ENCODE measurements around the gene ESR1.
A peak's percentile ranks its signal among the peaks of the same experiment; 100 is the strongest.

Gene ESR1

GRCh38 chr6:151783692-151784091, 23.8 kb upstream of the ESR1 start:
- H3K36me3 ChIP-seq (ENCODE audit: insufficient read depth, low read length): no peaks in the 10 kb centered on the region
- no peak overlapping the region for H3K27ac ChIP-seq (ENCODE audit: low read depth, low read length)
- no peak overlapping the region for H2AFZ ChIP-seq (ENCODE audit: low read length, unreplicated experiment)
- peaks cover 6% of the 10 kb centered on the region for H3K4me1 ChIP-seq (ENCODE audit: control insufficient read depth, insufficient read depth, low read length, unreplicated experiment)
- no peaks in the 10 kb centered on the region for H3K79me2 ChIP-seq (ENCODE audit: control insufficient read depth, insufficient read depth, low read length, unreplicated experiment)
- H3K4me3 ChIP-seq (ENCODE audit: low read depth, low read length): no peak overlapping the region
- H3K27me3 ChIP-seq (ENCODE audit: insufficient read depth, low read length): no peaks in the 10 kb centered on the region

GRCh38 chr6:151784441-151785214, 22.9 kb upstream of the ESR1 start:
- H2AFZ ChIP-seq (ENCODE audit: low read length, unreplicated experiment): no peak overlapping the region
- H3K27ac ChIP-seq (ENCODE audit: low read depth, low read length): no peak overlapping the region
- H3K27me3 ChIP-seq (ENCODE audit: insufficient read depth, low read length): no peaks in the 10 kb centered on the region
- H3K79me2 ChIP-seq (ENCODE audit: control insufficient read depth, insufficient read depth, low read length, unreplicated experiment): no peaks in the 10 kb centered on the region
- no peaks in the 10 kb centered on the region for H3K36me3 ChIP-seq (ENCODE audit: insufficient read depth, low read length)
- H3K4me3 ChIP-seq (ENCODE audit: low read depth, low read length): no peak overlapping the region
- peaks cover 6% of the 10 kb centered on the region for H3K4me1 ChIP-seq (ENCODE audit: control insufficient read depth, insufficient read depth, low read length, unreplicated experiment)

GRCh38 chr6:151796842-151797530, 10.5 kb upstream of the ESR1 start:
- Histone ChIP-seq H3K27ac (ENCODE audit: low read depth, low read length) (no peak overlapping the region), H3K4me3 (ENCODE audit: low read depth, low read length) (no peak overlapping the region), H3K27me3 (ENCODE audit: insufficient read depth, low read length) (no peaks in the 10 kb centered on the region), H3K79me2 (ENCODE audit: control insufficient read depth, insufficient read depth, low read length, unreplicated experiment) (no peaks in the 10 kb centered on the region), H2AFZ (ENCODE audit: low read length, unreplicated experiment) (no peak overlapping the region), H3K36me3 (ENCODE audit: insufficient read depth, low read length) (no peaks in the 10 kb centered on the region), H3K4me1 (ENCODE audit: control insufficient read depth, insufficient read depth, low read length, unreplicated experiment) (no peaks in the 10 kb centered on the region)

DNA sequence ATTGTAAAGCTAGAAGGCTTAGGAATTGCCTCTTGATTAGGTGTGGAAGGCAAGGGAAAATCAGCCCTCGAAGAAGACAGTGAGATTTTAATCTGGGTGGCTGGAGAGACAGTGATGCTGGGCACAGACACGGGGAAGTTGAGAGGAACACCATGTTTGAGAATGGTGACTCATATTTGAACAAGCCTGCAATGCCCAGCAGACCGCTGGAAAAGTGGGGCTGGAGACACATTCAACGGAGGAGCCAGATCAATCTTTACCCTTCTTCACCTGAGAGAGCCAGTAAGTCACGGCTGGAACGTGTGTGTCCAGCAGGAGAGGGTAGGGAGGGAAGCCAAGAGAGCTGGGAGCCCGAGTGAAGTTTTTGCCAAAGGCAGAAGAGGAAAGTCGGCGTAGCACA, 3.7 kb upstream of the ESR1 start:
- Histone ChIP-seq H3K4me1 (ENCODE audit: control insufficient read depth, insufficient read depth, low read length, unreplicated experiment) (peaks cover 10% of the 10 kb centered on the region), H3K27me3 (ENCODE audit: insufficient read depth, low read length) (peaks cover 17% of the 10 kb centered on the region), H3K27ac (ENCODE audit: low read depth, low read length) (no peak overlapping the region), H3K36me3 (ENCODE audit: insufficient read depth, low read length) (no peaks in the 10 kb centered on the region), H2AFZ (ENCODE audit: low read length, unreplicated experiment) (no peak overlapping the region), H3K79me2 (ENCODE audit: control insufficient read depth, insufficient read depth, low read length, unreplicated experiment) (no peaks in the 10 kb centered on the region), H3K4me3 (ENCODE audit: low read depth, low read length) (no peak overlapping the region)

DNA sequence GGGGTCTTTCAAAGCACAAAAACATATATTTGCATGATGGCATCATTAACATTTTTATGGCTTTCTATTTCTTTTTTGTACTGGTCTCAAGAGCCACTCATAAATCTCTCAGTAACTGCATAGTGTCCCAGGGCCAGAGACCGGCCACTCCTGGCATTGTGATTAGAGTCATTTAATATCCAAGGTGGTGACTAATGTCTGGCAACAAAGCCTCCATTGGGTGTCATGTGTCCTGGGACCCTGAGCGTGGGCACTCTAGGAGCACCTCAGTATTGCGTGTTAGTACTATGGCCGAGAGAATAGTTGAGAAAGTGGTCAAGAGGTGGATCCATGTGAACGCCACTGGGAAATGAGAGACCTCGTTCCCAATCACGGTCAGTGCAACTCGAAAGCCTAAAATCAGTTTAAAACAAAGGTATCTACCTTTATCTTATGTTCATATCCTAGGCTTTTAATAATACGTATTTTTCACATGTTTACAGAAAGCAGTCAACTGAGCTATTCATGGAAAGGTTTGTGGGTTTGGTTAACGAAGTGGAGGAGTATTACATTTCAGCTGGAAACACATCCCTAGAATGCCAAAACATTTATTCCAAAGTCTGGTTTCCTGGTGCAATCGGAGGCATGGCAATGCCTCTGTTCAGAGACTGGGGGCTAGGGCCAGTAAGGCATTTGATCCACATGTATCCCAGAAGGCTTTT, 2.7 kb upstream of the ESR1 start:
- Histone ChIP-seq H3K4me3 (ENCODE audit: low read depth, low read length) (no peak overlapping the region), H3K27me3 (ENCODE audit: insufficient read depth, low read length) (peaks cover 20% of the 10 kb centered on the region), H3K36me3 (ENCODE audit: insufficient read depth, low read length) (no peaks in the 10 kb centered on the region), H3K4me1 (ENCODE audit: control insufficient read depth, insufficient read depth, low read length, unreplicated experiment) (peaks cover 10% of the 10 kb centered on the region), H3K27ac (ENCODE audit: low read depth, low read length) (no peak overlapping the region), H2AFZ (ENCODE audit: low read length, unreplicated experiment) (no peak overlapping the region), H3K79me2 (ENCODE audit: control insufficient read depth, insufficient read depth, low read length, unreplicated experiment) (no peaks in the 10 kb centered on the region)

DNA sequence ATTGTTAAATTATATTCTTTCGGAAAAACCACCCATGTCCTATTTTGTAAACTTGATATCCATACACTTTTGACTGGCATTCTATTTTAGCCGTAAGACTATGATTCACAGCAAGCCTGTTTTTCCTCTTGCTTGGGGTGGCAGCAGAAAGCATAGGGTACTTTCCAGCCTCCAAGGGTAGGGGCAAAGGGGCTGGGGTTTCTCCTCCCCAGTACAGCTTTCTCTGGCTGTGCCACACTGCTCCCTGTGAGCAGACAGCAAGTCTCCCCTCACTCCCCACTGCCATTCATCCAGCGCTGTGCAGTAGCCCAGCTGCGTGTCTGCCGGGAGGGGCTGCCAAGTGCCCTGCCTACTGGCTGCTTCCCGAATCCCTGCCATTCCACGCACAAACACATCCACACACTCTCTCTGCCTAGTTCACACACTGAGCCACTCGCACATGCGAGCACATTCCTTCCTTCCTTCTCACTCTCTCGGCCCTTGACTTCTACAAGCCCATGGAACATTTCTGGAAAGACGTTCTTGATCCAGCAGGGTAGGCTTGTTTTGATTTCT, 2.1 kb upstream of the ESR1 start:
- Histone ChIP-seq H3K27me3 (ENCODE audit: insufficient read depth, low read length) (peaks cover 20% of the 10 kb centered on the region), H2AFZ (ENCODE audit: low read length, unreplicated experiment) (no peak overlapping the region), H3K4me3 (ENCODE audit: low read depth, low read length) (no peak overlapping the region)

DNA sequence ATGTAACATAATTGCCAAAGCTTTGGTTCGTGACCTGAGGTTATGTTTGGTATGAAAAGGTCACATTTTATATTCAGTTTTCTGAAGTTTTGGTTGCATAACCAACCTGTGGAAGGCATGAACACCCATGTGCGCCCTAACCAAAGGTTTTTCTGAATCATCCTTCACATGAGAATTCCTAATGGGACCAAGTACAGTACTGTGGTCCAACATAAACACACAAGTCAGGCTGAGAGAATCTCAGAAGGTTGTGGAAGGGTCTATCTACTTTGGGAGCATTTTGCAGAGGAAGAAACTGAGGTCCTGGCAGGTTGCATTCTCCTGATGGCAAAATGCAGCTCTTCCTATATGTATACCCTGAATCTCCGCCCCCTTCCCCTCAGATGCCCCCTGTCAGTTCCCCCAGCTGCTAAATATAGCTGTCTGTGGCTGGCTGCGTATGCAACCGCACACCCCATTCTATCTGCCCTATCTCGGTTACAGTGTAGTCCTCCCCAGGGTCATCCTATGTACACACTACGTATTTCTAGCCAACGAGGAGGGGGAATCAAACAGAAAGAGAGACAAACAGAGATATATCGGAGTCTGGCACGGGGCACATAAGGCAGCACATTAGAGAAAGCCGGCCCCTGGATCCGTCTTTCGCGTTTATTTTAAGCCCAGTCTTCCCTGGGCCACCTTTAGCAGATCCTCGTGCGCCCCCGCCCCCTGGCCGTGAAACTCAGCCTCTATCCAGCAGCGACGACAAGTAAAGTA, 547 bp upstream of the ESR1 start:
- Histone ChIP-seq H3K27me3 (ENCODE audit: insufficient read depth, low read length) (peaks cover 20% of the 10 kb centered on the region), H3K79me2 (ENCODE audit: control insufficient read depth, insufficient read depth, low read length, unreplicated experiment) (no peaks in the 10 kb centered on the region), H3K4me3 (ENCODE audit: low read depth, low read length) (peak overlapping the region; percentile 59), H2AFZ (ENCODE audit: low read length, unreplicated experiment) (peak overlapping the region; percentile 35), H3K27ac (ENCODE audit: low read depth, low read length) (no peak overlapping the region), H3K36me3 (ENCODE audit: insufficient read depth, low read length) (no peaks in the 10 kb centered on the region), H3K4me1 (ENCODE audit: control insufficient read depth, insufficient read depth, low read length, unreplicated experiment) (peaks cover 10% of the 10 kb centered on the region)

More for the DNA sequence above, 2.1 kb upstream of the ESR1 start:
- H3K27ac ChIP-seq (ENCODE audit: low read depth, low read length): no peak overlapping the region
- H3K36me3 ChIP-seq (ENCODE audit: insufficient read depth, low read length): no peaks in the 10 kb centered on the region
- H3K4me1 ChIP-seq (ENCODE audit: control insufficient read depth, insufficient read depth, low read length, unreplicated experiment): peaks cover 10% of the 10 kb centered on the region
- H3K79me2 ChIP-seq (ENCODE audit: control insufficient read depth, insufficient read depth, low read length, unreplicated experiment): no peaks in the 10 kb centered on the region

DNA sequence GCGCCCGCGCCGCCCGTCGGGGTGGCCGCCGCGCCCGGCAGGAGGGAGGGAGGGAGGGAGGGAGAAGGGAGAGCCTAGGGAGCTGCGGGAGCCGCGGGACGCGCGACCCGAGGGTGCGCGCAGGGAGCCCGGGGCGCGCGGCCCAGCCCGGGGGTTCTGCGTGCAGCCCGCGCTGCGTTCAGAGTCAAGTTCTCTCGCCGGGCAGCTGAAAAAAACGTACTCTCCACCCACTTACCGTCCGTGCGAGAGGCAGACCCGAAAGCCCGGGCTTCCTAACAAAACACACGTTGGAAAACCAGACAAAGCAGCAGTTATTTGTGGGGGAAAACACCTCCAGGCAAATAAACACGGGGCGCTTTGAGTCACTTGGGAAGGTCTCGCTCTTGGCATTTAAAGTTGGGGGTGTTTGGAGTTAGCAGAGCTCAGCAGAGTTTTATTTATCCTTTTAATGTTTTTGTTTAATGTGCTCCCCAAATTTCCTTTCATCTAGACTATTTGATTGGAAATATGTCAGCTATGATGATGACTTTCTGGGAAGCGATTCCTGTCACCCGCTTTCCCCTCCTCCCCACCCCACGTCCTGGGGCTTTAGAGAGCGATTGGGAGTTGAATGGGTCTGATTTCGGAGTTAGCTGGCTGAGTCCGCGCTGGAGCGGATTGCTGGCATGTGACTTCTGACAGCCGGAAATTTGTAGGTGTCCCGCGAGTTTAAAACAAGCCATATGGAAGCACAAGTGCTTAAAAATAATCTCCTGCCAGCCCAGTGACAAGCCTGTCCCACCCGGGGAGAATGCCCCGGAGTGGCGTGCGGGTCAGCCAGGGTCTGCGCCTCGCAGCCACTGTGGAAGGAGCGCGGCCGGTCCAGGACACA, 1.1 kb downstream of the ESR1 start:
- Histone ChIP-seq H2AFZ (ENCODE audit: low read length, unreplicated experiment) (no peak overlapping the region), H3K79me2 (ENCODE audit: control insufficient read depth, insufficient read depth, low read length, unreplicated experiment) (no peaks in the 10 kb centered on the region), H3K36me3 (ENCODE audit: insufficient read depth, low read length) (no peaks in the 10 kb centered on the region), H3K4me1 (ENCODE audit: control insufficient read depth, insufficient read depth, low read length, unreplicated experiment) (peaks cover 10% of the 10 kb centered on the region), H3K4me3 (ENCODE audit: low read depth, low read length) (peak overlapping the region; percentile 59; the same call in 1 of the 2 replicates), H3K27me3 (ENCODE audit: insufficient read depth, low read length) (peaks cover 20% of the 10 kb centered on the region), H3K27ac (ENCODE audit: low read depth, low read length) (no peak overlapping the region)

DNA sequence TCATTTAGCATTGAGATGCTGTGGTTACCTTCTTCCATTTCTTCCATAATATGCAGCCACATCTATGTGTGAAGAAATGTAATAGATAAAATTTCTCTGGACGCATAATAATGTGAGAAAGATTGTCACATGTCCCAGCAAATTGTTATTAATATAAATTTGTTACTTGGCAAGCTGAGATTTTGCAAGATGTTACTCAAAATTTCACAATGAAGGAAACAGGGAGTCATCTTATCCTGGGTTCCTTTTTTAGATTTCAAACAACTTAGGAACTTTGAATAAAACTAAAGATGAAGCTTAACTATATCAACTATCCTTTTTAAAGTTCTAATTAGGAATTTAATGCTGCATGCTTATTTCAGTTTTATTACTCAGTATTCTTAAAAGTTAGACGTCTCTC, 3.6 kb downstream of the ESR1 start:
- Histone ChIP-seq H3K79me2 (ENCODE audit: control insufficient read depth, insufficient read depth, low read length, unreplicated experiment) (no peaks in the 10 kb centered on the region), H2AFZ (ENCODE audit: low read length, unreplicated experiment) (no peak overlapping the region), H3K27ac (ENCODE audit: low read depth, low read length) (no peak overlapping the region), H3K4me3 (ENCODE audit: low read depth, low read length) (no peak overlapping the region), H3K36me3 (ENCODE audit: insufficient read depth, low read length) (no peaks in the 10 kb centered on the region), H3K27me3 (ENCODE audit: insufficient read depth, low read length) (peaks cover 20% of the 10 kb centered on the region), H3K4me1 (ENCODE audit: control insufficient read depth, insufficient read depth, low read length, unreplicated experiment) (peaks cover 10% of the 10 kb centered on the region)
